CD4-positive, alpha-beta T cell treated with Interleukin-6 for 4 hours (primary cell): Measurements from ENCODE around the gene ZNF705A.
"Not testable (repeated sequence)": the region's sequence is repeated elsewhere in the genome, so short reads cannot be mapped to it uniquely, and the experiment has no call there.

Source experiments
- DNase-seq: peaks from one replicate; pipeline ENCODE4 v3.0.0-alpha.2; 2020; ENCODE audit warnings: mixed read lengths

ZNF705A gene

GRCh38 chr12:8156845-8157244, at the start of gene ZNF705A:
Gene ZNF705A, plus strand, starts transcription at chr12:8157015. Its CDS starts 15,611 bp downstream, at chr12:8172626.
- no peak for DNase-seq

GRCh38 chr12:8108808-8109398, 47.9 kb upstream of the ZNF705A start:
- DNase-seq, result peak; percentile 81

- DNase-seq, result not testable (repeated sequence)
These were observed 43.7 kb upstream of the ZNF705A start for GRCh38 chr12:8113117-8113516.

GRCh38 chr12:8120072-8120713, 36.6 kb upstream of the ZNF705A start:
- DNase-seq, result no peak

GRCh38 chr12:8123124-8123912, 33.5 kb upstream of the ZNF705A start, which contains the start of gene CLEC4A:
Gene CLEC4A, plus strand, starts transcription at chr12:8123617. Its CDS starts 262 bp downstream, at chr12:8123879.
- DNase-seq, result no peak

- DNase-seq, result peak; percentile 9
These were observed 29.7 kb upstream of the ZNF705A start for GRCh38 chr12:8127138-8127537.

- not testable (repeated sequence) for DNase-seq
These were observed 23.0 kb upstream of the ZNF705A start for GRCh38 chr12:8133636-8134397.

- DNase-seq, result not testable (repeated sequence)
These were observed 22.4 kb upstream of the ZNF705A start for GRCh38 chr12:8134398-8134930.

GRCh38 chr12:8141647-8142046, 15.2 kb upstream of the ZNF705A start:
- not testable (repeated sequence) for DNase-seq

- no peak for DNase-seq
These were observed 13.6 kb upstream of the ZNF705A start for GRCh38 chr12:8143261-8143660.

GRCh38 chr12:8145754-8146441, 10.9 kb upstream of the ZNF705A start:
- DNase-seq, result no peak

GRCh38 chr12:8146442-8146771, 10.4 kb upstream of the ZNF705A start:
- no peak for DNase-seq

GRCh38 chr12:8154526-8154925, 2.3 kb upstream of the ZNF705A start:
- peak; percentile 4 for DNase-seq

- DNase-seq, result no peak
These were observed 399 bp upstream of the ZNF705A start for GRCh38 chr12:8156416-8156815.

- no peak for DNase-seq
These were observed 826 bp downstream of the ZNF705A start for GRCh38 chr12:8157484-8158198.

GRCh38 chr12:8172911-8173310, 16.1 kb downstream of the ZNF705A start:
- not testable (repeated sequence) for DNase-seq

GRCh38 chr12:8179989-8180585, 23.3 kb downstream of the ZNF705A start:
- peak; percentile 66 for DNase-seq

GRCh38 chr12:8181271-8181670, 24.5 kb downstream of the ZNF705A start:
- not testable (repeated sequence) for DNase-seq

- not testable (repeated sequence) for DNase-seq
These were observed 26.1 kb downstream of the ZNF705A start for GRCh38 chr12:8182923-8183322.

- not testable (repeated sequence) for DNase-seq
These were observed 26.5 kb downstream of the ZNF705A start for GRCh38 chr12:8183346-8183745.

GRCh38 chr12:8184206-8184605, 27.4 kb downstream of the ZNF705A start:
- not testable (repeated sequence) for DNase-seq
